Activated CD4-positive, CD25-positive, alpha-beta regulatory T cell (primary cell): ENCODE data around the gene DERL2.

Source experiments
- DNase-seq, 4 experiments: peaks; one replicate each; lab custom pipeline; 2025; lab: John Stamatoyannopoulos, UW

DERL2 gene

DNA sequence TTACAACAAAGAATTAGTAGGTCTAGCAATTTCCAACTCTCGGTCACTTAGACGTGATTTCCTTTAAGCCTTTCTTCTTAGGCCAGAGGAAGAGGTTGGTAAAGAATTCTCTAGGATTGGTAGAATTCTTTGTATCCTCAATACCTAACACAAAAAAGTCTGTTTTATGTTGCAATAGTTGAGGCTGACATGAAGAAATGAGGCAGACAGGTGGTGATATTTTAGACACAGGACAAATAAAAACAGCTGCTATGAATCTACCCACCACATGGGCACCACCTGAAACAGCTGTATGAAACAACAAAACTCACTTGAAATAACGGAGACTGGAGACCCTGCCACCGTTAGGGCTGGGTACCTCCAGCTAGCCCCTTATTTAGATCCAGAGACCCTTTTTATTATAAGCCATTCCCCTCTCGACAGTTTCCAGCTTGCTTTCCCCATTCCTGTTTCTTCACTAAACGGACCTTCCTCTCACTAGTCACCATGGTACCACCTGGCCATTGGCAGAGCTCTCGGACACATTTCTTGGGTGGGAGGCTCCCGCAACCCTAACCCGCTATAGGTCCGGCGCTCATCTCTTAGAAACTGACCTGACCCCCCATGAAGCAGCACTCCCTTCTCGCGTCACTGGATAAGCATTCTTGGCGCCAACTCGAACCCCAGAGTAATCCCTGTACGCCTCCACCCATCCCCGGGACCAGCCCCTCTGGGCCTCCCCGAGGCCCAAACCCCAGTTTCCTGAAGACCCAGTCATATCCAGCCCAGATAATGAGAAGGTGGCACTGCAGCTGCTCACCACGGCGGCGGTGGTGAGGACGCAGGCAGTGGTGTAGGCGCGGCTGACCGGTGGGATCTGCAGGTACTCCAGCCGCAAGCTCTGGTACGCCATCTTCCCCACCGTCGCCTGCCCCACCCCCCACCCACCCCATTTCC, at the start of gene DERL2:
Gene DERL2 (minus strand): TSS at position 909 of the 936 bp plus-strand sequence. CDS start 17 bp downstream, at position 892.
- no peak for DNase-seq

DNA sequence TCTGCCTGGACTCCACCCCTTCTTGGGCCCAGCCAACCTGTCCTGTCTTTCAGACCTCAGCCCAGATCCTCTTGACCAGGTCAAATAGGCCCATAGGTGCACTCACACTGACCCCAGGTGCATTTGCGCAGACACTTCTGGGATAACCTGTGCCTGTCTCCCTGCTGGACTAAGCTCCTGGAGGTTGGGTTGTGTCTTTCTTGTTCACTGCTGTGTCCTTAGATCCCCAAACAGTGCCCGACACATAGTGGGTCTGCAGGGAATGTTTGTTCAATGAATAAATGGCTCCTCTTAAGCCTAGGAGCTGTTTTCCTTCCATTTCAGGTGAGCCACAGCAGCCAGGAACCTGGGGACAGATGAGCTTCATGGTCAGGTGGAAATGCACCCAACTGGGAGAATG, 49.5 kb upstream of the DERL2 start:
- DNase-seq, result no peak

DNA sequence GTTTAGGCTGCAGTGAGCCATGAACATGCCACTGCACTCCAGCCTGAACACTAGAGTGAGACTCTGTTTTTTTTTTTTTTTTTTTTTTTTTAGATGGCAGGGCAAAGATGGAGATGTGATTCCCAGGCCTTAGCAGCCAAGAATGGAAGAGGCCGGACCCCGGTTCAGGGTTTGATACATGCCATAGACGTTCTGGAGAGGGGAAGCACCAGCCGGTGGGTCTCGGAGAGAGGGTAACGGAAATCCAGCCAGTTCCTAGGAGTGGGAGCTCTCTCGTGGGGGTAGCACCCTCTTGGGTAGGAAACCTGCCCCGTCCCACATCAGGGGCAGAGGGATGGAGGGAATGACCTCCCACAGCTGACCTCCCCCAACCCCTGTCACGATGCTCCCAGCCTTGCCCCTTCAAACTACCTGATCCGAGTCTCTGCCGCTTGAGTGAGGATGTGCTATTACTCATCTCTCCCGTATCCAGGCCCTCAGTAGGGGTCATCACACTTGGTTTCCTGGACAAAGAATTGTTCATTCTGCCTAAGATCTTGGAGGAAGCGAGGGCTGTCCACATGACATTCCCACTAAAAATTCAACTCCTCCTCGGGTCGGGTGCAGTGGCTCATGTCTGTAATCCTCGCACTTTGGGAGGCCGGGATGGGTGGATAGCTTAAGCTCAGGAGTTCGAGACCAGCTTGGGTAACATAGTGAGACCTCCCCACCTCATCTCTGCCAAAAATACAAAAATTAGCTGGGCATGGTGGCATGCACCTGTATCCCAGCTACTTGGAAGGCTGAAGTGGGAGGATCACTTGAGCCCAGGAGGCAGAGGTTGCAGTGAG, 47.7 kb upstream of the DERL2 start:
- DNase-seq, result no peak

DNA sequence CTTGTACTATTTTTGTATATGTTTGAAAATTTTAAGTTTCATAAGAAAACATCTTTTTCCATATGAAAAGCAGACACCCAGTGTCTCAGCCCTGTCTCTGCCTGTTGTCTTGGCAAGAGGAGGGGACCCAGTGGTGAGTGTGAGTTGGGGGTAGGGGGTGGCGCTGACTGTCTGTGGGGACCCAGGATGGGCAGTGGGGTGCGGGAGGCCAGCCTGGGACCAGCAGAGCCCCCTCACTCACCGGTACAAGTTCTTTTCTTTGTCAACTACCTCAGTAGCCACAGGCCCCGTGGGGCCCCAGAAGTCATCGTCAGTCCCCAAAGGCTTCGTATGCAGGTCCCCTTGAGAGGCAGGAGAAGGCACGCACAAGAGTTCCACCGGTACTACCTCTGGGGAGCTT, 46.6 kb upstream of the DERL2 start:
- DNase-seq, result no peak

DNA sequence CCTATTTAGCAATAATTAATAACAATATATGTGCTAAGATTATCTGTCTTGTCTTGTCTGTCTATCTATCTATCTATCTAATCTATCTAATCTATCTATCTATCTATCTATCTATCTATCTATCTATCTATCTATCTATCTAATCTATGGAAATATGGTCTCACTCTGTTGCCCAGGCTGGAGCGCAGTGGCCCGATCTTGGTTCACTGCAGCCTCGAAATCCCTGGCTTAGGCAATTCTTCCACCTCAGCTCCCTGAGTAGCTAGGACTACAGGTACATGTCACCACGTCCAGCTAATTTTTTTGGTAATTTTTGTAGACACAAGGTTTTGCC, 45.1 kb upstream of the DERL2 start:
- no peak for DNase-seq

DNA sequence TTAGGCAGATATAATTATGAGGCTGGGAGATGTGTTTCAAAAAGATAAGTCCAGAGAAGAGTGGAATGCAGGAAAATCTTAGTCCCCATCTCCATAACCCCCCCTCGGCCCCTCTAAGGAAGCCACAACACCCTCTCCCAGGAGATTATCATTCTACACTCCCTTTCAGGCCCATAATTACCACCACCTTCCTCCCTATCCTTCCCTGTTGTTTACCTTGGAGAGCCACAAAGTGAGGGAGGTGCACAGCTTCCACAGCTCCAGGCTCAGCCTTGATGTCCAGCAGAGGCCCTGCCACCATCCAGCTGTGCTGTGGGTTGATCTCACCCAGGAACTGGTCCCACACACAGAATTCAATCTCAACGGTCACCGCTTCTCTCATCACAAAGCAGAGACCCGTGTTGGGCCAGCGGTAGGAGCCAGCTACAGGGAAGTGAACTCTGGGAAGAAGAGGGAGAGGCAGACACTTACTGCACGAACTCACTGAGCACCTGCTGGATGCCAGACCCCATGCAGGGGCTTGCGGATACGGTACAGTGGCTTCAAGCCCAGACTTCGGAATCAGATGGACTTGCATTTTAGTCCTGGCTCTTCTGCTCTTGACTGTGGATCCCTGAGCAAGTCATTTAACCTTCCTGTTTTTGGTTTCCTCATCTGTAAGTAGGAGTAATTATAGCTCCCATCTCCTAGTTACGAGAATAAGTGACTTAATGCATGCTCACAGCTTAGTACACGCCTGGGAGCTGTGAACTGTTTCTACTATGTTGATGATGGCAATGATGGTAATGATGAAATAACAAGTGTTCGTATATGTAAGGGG, 44.5 kb upstream of the DERL2 start:
- no peak for DNase-seq

DNA sequence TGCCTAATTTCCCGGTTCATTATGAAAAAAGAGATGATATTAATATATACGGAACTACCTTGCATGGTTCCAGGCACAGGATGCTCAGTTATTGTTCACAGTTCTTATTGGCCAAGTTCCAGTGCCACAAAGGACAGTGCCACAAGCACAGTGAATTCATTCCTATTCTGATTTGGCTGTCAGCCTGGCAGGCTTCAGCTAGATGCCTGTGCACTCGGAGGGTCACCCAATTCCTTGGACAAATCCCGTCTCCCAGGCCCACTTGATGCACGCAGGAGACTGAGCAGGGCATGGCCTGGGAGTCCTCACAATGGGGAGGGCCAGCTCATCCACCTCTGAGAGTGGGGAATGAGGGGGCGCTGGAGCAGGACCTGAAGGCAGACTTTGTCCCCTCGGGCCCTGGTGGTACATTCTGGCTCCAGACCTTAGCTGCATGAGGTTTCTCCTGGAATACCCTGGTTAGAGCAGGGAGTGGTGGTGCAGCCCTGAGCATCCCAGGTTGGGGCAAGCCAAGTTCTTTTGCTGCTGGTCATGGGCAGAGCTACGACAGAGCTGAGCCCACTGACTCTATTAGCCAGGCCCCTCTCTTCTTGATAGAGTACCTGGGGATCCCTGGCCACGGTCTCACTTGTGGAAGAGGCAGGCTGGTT, 41.7 kb upstream of the DERL2 start:
- no peak for DNase-seq

DNA sequence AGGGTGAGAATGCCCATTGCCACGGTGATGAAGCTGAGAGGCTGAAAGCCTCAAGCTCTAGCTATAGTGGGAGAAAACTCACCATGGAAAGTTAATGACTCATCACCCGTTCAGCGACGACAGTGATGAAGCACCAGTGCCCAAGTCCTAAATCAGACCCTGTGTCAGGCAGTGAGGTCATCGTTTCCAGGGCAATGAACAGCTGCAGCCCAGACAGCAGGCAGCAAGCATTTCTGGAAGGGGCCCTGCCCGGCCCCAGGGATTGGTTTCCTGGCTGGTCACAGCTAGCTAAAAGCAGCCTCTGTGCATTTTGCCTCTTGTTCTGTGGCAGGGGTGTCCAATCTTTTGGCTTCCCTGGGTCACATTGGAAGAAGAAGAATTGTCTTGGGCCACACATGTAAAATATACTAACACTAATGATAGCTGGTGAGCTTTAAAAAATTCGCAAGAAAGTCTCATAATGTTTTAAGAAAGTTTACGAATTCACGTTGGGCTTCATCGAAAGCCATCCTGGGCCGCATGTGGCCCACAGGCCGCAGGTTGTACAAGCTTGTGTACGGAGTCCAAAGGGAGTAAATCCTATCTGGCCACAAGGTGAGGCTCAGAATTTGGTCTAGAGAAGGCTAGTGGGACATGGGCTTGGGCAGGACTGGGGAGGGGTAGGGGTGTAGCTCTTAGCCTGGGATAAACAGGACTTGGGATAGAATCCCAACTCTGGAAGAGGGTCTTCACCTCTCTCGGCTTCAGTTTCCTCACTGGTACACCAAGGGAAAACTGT, 41.0 kb upstream of the DERL2 start:
- peak in 2 of 4 experiments; percentile 8 to 26 for DNase-seq

DNA sequence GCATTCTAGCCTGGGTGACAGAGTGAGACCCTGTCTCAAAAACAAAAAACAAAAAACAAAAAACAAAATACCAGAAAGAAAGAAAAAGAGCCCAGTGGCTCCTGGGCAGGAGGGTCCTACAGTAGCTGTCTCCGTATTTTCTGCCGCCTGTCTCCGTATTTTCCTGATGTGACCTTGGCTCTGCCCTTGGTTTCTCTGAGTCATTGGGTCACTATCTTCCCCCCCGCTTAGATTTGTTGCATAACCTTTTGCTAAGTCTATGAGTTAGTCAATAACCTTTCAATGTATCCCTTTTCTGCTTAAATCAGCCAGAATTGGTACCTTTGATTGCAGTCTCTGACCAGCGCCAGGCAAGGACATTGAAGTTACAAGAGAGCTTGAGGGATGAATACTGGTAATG, 37.3 kb upstream of the DERL2 start:
- DNase-seq, result no peak

DNA sequence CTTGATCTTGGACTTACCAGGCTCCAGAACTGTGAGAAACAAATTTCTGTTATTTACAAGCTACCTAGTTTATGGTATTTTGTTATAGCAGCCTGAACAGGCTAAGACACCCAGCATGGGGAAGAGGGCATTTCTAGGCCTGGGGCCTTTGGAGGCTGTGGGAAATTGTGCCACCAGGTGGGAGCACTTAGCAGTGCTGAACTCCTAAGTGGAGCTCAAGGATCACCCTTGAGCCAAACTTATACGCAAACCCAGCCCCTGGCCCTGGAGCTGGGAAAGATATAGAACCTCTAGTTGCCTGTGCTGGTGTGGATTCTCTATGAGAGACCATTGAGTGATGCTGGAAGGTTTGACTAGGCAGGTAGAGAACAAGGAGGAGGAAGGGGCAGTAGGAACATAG, 36.5 kb upstream of the DERL2 start:
- DNase-seq, result no peak

DNA sequence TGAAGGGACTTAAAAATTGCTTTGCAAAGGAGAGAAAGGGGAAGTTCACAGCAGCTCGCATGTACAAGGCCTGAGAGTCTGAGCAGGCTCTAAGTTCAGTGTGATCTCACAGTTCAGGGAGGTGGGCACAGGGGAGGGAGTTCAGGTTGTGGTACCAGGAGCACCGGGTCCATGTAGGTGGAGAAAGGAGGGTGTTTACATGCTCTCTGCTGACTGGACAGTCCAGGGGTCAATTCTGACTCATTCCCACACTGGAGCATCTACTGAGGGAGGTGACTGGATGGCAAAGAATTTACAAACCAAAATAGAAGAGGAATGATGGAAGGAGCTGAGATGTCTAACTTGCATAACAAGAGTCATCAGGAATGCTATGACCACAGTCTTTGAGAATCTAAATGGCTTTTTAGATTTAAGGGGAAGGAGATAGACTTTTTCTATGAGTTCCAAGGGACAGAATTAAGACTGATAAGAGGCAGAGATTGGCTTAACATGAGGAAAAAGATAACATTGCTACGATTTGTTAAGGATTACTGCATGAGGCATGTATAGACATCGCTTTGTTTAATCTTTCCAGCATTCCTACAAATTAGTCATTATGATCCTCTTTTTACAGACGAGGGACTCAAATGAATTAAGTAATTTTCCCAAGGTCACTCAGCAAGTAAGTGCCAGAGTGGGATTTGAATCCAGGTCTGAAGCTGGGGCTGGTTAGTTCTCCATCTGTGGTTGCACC, 30.2 kb upstream of the DERL2 start:
- no peak for DNase-seq

DNA sequence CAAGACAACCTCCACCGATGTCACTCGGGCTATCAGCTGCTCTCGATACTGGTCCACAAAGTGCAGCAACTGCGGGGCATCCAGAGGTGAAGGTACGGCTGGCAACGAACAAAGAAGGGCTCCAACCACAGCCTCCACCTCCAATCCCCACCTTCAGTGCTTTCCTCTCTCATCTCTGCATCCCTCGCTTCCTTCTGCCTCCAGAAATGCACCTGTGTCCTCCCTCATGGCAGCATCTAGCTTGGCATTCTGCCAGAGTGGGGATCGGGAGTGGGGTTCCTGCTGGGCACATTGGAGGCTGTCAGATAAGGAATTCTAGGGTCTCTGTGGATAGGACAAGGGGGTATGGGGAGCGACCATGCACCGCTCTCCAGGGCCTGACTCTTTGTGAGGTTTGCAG, 29.0 kb upstream of the DERL2 start:
- DNase-seq, result no peak

DNA sequence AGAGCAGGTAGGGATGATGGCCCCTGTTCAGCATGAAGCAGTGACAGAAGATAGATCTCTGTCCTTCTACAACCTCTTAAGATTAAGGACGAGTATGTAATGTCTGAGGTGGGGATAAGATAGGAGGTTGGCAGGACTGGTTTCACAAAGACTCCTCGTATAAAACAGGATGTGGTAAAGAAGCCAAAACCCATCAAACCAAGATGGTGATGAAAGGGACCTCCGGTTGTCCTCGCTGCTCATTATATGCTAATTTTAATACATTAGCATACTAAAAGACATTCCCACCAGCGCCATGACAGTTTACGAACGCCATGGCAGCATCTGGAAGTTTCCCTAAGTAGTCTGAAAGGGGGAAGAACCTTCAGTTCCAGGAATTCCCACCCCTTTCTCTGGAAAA, 27.6 kb upstream of the DERL2 start:
- DNase-seq, result no peak

DNA sequence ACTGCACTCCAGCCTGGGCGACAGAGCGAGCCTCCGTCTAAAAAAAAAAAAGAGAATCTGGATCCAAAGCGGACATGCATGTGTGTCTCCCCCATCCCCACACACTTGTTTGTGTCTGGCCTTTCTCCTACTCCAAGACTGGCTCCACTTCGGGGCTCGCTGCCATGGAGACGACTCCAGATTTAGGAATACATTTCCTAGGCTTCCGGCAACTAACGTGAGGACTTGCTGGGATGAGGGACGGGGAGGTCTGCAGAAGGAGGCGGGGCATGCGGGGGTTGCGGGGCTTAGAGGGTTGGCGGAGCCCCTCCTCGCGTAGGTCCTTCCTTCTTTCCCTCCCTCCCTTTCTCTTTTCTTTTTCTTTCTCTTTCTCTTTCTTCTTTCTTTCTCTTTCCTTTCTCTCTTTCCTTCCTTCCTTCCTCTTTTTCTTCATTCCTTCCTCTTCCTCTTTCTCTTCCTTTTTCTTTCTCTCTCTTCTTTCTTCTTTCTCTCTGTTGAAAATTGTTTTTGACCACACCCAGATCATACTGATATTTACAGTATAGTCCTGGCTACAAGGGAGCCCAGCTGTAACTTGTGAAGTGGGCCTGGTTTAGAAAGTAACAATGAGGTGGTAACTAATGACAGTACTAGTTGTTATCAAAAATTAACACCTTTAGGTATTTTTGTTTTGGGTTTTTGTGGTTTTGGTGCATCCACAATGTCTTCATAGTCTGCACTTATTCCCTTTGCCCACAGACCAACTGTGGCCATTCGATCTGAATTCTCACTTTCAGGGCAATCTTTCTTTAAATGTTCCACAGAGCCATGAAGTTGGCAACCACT, 25.6 kb upstream of the DERL2 start:
- no peak for DNase-seq

DNA sequence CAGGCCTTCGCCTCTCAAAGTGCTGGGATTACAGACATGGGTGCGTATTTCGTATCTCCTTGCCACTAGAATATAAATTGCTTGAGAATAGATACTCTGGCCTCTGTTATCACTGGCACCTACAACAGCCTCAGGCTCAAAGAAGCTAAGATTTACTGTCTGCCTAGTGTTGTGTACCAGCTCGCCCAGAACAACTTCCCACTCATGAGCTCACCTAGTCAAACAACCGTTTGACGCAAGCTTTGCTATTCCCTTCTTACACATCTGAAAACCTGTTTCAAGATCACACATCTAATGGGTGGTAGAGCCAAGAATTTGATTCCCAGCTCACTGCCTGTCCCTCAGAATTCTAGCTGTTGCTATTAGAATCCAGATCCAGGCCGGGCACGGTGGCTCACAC, 24.8 kb upstream of the DERL2 start:
- no peak for DNase-seq

DNA sequence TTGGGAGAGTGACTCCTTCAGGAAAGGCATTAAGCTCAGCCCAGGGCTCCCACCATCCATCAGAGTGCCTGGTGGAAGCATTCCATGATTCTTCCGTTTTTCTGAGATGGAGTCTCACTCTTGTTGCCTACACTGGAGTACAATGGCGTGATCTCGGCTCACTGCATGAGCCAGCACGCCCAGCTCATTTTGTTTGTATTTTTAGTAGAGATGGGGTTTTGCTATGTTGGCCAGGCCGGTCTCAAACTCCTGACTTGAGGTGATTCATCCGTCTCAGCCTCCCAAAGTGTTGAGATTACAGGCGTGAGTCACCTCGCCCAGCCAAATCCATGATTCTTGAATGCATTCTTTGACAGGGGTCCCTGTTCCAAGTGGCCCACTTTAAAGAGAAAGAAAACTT, 23.5 kb upstream of the DERL2 start:
- no peak for DNase-seq

DNA sequence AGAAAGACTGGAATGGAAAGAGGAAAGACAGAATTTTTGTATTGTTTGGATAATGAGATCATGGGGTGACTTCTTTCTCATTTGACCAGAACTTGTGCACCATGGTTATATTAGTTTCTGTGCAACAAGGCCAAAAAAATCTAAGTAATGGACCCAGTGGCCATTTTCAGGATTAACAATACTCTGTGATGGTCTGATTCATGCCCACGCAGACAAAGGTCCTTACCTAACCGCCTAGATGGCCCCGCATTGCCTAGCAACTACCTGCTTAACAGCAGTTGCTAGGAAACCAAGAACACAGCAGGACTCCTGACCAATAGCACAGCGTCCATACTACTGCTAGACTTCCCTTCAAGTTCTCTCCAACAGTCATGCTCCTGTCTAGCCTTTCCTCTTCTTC, 22.8 kb upstream of the DERL2 start:
- no peak for DNase-seq

DNA sequence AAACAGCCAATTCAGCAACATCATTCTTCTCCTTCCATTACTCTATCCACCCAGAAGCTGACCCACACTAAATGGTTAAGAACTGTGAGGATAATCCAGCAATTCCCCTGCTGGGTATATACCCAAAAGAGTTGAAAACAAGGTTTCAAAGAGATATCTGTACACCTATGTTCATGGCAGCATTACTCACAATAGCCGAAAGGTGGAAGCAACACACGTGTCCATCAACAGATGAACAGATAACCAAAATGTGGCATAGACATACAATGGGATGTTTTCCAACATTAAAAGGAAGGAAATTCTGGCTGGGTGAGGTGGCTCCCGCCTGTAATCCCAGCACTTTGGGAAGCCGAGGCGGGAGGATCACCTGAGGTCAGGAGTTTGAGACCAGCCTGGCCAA, 20.3 kb upstream of the DERL2 start:
- no peak for DNase-seq

DNA sequence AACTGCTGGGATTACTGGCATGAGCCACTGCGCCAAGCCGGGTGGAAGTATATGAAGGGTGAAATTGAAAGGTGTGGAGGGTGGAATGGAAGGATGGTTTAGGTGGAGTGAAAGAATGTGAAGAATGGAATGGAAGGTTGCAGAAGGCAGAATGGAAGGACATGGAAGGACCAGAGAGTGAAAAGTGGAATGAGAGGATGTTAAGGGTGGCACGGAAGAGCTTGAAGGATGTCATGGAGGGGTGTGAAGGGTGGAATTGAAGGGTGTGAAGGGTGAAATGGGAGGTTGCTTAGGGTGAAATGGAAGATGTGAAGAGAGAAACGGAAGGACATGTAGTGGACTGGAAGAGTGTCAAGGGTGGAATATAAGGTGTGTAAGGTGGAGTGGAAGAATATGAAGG, 16.6 kb upstream of the DERL2 start:
- no peak for DNase-seq
